CD1c-positive myeloid dendritic cell (primary cell): Measurements from ENCODE around the gene ANKRD11.

Source experiments
- DNase-seq: peaks from one replicate; pipeline ENCODE4 v3.0.0-alpha.2; 2016; ENCODE audit errors: extremely low spot score

The ANKRD11 gene

GRCh38 chr16:89490439-89491237, at the start of gene ANKRD11:
Gene ANKRD11, minus strand, starts transcription at chr16:89490561. Its CDS starts 173,542 bp downstream, at chr16:89317019.
- peak; percentile 99 for DNase-seq

DNA sequence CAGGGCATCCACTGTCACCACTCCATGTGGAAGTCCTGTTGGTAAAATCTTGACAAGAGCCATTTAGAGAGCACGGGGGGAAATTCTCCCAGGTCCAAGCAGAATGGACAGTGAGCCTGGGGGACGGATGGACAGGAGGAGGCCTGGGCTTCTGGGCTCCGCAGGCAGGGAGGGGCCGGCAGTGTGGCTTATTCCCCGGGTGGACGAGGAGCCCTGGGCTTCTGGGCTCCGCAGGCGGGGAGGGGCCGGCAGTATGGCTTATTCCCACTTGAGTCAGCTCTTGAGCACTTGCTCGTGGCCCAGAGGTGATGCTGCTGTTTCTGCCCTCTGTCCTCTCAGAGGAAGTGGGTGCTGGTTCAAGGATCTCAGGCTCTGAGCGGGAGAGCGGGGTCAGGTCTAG, 47.9 kb upstream of the ANKRD11 start:
- no peak for DNase-seq

DNA sequence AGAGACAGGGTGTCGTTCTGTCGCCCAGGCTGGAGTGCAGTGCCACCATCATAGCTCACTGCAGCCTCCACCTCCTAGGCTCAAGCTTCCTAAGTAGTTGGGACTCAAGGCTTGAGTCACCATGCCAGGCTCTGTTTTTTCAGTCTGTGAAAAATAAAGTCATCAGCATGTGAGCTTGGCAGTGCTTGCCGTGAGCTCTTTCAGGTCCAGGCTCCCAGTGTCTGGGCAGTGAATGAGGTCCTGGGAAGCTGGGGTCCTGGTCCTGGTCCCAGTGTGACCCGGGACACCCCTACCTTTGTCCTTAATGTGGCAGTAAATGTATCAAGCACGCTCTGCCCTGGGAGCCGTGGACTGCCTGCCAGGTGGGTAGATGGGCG, 47.2 kb upstream of the ANKRD11 start:
- DNase-seq: no peak

- DNase-seq: no peak
Measured at GRCh38 chr16:89536886-89537548, 46.7 kb upstream of the ANKRD11 start.

DNA sequence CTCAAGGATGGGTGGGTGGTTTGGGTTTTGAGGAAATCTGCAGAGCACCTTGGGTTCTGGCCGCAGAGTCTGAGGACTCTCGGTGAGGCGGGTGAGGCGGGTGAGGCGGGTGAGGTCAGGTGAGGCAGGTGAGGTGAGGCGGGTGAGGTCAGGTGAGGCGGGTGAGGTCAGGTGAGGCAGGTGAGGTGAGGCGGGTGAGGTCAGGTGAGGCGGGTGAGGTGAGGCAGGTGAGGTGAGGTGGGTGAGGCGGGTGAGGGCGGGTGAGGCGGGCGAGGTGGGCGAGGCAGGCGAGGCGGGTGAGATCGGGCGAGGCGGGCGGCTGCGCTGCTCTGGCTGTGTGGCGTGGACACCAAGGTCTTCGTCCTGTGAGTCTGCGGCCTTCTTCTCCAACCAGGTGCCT, 46.0 kb upstream of the ANKRD11 start:
- DNase-seq: no peak

DNA sequence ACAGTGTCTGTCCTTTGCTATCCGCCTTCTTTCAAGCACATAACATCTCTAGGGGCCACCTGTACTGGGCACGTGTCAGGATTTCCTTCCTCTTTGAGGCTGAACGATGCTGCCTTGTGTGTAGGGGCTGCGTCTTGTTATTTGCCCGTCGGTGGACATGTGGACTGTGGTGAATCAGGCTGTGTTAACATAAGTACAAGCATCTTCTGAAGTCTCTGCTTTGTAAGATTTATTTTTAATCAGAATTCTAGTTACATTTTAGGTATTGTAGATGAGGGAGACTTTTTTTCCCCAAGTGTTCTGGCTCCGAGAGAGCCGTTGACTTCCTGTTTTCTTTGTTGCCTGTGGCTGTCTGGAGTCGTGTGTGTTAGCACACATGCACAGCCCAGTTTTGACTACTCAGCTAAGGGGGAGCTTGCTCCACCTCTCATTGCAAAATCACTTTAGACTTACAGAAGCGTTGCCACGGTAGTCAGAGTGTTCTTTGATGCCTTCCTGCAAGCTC, 43.9 kb upstream of the ANKRD11 start:
- peak; percentile 87 for DNase-seq

- DNase-seq: no peak
Measured at GRCh38 chr16:89531821-89532526, 41.6 kb upstream of the ANKRD11 start.

- no peak for DNase-seq
Measured at GRCh38 chr16:89530401-89531381, 40.3 kb upstream of the ANKRD11 start.

- no peak for DNase-seq
Measured at GRCh38 chr16:89529097-89529496, 38.7 kb upstream of the ANKRD11 start.

GRCh38 chr16:89525146-89525913, 35.0 kb upstream of the ANKRD11 start:
- no peak for DNase-seq

GRCh38 chr16:89523680-89524344, 33.5 kb upstream of the ANKRD11 start:
- no peak for DNase-seq

DNA sequence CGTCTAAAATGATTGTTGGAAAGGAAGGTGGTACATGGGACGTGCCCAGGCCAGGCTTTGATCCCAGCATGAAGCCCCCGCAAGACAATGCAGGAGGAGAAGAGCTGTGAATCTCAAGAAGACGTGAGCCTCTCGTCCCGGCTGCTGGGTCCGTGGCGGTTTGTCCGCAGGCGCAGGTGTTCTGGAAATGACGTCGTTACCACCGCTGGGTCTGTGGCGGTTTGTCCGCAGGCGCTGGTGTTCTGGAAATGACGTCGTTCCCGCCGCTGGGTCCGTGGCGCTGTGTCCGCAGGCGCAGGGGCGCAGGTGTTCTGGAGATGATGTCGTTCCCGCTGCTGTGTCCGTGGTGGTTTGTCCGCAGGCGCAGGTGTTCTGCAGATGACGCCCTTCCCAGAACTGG, 31.9 kb upstream of the ANKRD11 start:
- DNase-seq: no peak

- no peak for DNase-seq
Measured at GRCh38 chr16:89519881-89520280, 29.5 kb upstream of the ANKRD11 start.

GRCh38 chr16:89517128-89517527, 26.8 kb upstream of the ANKRD11 start:
- no peak for DNase-seq

DNA sequence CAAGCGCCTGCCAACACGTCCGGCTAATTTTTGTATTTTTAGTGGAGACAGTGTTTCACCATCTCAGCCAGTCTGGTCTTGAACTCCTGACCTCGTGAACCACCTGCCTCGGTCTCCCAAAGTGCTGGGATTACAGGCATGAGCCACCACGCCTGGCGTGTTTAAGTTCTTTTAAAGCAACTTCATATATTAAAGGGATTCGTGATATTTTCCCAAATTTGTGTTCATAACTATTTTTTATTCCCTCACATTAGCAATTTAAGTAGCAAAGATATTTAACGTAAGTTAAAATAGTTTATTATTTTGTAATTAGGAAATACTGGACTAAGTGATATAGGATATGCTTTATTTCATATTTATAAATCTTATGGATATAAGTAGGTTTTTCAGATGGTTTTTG, 22.1 kb upstream of the ANKRD11 start:
- no peak for DNase-seq

DNA sequence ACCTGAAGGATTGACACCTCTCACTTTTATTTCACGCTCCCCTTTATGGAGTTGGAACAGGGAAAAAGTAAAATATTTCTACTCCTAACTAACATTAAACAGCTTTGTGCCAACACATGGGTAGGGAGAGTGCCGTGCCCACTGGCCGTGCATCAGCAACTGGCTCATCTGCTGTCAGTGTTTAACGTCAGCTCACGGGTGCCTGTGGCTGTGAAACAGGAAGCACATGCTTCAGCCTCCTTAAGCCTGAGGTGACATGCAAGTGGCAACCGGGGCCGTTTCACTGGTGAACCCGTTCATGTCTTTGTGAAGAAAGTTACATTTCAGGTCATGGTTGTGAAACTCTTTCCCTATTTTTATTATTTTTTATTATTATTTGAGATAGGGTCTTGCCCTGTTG, 21.0 kb upstream of the ANKRD11 start:
- no peak for DNase-seq

- DNase-seq: no peak
Measured at GRCh38 chr16:89510526-89510925, 20.2 kb upstream of the ANKRD11 start.

DNA sequence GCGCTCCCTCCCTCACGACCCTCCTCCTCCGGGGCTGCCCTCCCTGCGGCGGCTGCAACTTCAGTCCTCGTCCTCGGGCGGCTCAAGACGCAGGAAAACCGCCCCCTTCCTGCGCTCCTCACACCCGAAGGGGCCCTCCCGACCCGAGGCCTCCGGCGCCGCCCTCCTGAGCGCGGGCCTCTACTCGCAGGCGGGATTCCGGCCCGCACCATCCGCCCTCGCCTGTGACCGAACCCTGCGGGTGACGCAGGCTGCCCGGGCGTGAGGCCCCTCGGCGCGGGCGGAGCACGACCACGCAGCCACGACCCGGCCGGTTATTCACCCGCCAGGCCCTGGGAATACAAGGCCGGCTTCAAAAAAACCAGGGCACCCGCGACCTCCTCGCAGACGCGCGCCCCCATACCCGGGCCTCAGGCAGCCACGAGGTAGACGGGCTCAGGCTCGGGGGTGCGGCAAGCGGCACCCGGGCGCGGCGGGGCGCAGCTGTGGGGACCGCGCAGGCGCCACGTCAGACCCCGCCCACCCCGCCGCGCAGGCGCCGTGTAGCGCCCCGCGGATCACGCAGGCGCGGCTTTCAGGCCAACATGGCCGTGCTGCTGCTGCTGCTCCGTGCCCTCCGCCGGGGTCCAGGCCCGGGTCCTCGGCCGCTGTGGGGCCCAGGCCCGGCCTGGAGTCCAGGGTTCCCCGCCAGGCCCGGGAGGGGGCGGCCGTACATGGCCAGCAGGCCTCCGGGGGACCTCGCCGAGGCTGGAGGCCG, 17.7 kb upstream of the ANKRD11 start, which contains the start of gene SPG7:
TSS of gene SPG7 (plus strand) at position 570 of the 757 bp plus-strand sequence. CDS start at position 585, 15 bp downstream.
- DNase-seq: peak; percentile 96

- no peak for DNase-seq
Measured at GRCh38 chr16:89507214-89507833, 17.0 kb upstream of the ANKRD11 start.
